Activated naive CD4-positive, alpha-beta T cell treated with anti-CD3 and anti-CD28 coated beads for 36 hours (primary cell): ENCODE data around the gene SAMD3. TPM values are rescaled to one million over a fixed set of nuclear protein-coding genes. Genes with fewer than 3 reads are reported as not detected.

Experiments used
- CTCF ChIA-PET: fragments of 350-600 bp; sonication (Branson Sonifier 250); formaldehyde crosslinking; loops from one replicate; lab custom pipeline; 2021; ENCODE audit warnings: antibody characterized with exemption; lab: Charles Lee
- DNase-seq: peaks from one replicate; pipeline ENCODE4 v3.0.0-alpha.2; 2020
- H3K27ac Mint-ChIP-seq: one replicate; pipeline ENCODE4 v1.8.0; 2021; ENCODE audit warnings: mild to moderate bottlenecking, mixed read lengths
- H3K27me3 Mint-ChIP-seq: one replicate; pipeline ENCODE4 v1.8.0; 2021; ENCODE audit warnings: low read depth, mixed read lengths
- H3K36me3 Mint-ChIP-seq: one replicate; pipeline ENCODE4 v1.8.0; 2021; ENCODE audit warnings: low read depth, mixed read lengths
- H3K4me1 Mint-ChIP-seq: one replicate; pipeline ENCODE4 v1.8.0; 2021; ENCODE audit warnings: low read depth, mixed read lengths
- H3K4me3 Mint-ChIP-seq: one replicate; pipeline ENCODE4 v1.8.0; 2021; ENCODE audit warnings: mild to moderate bottlenecking, moderate library complexity, mixed read lengths
- H3K9me3 Mint-ChIP-seq: one replicate; pipeline ENCODE4 v1.8.0; 2021; ENCODE audit warnings: mixed read lengths
- intact Hi-C: fragments of 100-400 bp; cut with micrococcal nuclease; formaldehyde crosslinking; loops from one replicate; pipeline ENCODE4 v1.15.1; 2023
- total RNA-seq, 2 experiments: library from RNA; stranded (reverse); gene quantifications; one replicate each; pipeline ENCODE4 v1.2.3, GENCODE V29; 2021

Gene SAMD3
- total RNA-seq, 2 experiments from 2014 or later = 1.0 to 2.3 TPM

DNA sequence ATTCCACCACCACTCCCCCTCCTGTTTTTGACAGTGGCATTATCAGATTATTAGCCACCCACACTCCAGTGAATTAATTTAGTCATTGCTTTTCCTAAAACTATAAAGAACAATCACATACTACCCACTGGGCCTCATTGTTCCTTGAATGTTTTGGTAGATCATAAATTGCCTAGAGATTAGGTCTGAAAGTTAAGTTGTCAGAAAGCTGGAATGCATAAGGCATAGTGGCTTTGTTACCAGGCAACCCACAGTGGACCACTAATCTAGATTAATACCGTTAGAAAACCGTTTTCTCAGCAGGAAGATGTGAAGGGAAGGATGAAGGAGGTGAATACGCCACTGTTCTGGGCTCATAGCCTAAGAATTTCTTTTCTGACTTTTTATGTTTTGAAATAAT lies 75.6 kb downstream of the SAMD3 start:
- CTCF ChIA-PET = no interaction called here

GRCh38 chr6:130143709-130144108 lies 79.0 kb downstream of the SAMD3 start:
- peaks cover 18% of the 10 kb centered on the region for H3K4me1 Mint-ChIP-seq
- H3K9me3 Mint-ChIP-seq = no peaks in the 10 kb centered on the region
- intact Hi-C loops = no loop called here
- CTCF ChIA-PET = interaction anchor here (0.8 to 1.6 kb wide), 2 partner anchors 28 to 79 kb away, joined by 3 read pairs; partner anchors contain the start of gene SAMD3
- H3K4me3 Mint-ChIP-seq = no peak overlapping the region
- peaks cover 14% of the 10 kb centered on the region for H3K36me3 Mint-ChIP-seq
- no peak overlapping the region for H3K27ac Mint-ChIP-seq
- DNase-seq = no peak
- no peaks in the 10 kb centered on the region for H3K27me3 Mint-ChIP-seq

More for the DNA sequence above, 75.6 kb downstream of the SAMD3 start:
- Mint-ChIP-seq H3K36me3 (peaks cover 16% of the 10 kb centered on the region), H3K4me3 (no peak overlapping the region), H3K9me3 (no peaks in the 10 kb centered on the region), H3K4me1 (no peaks in the 10 kb centered on the region), H3K27ac (no peak overlapping the region), H3K27me3 (no peaks in the 10 kb centered on the region)
- intact Hi-C loops = no loop called here
- no peak for DNase-seq

DNA sequence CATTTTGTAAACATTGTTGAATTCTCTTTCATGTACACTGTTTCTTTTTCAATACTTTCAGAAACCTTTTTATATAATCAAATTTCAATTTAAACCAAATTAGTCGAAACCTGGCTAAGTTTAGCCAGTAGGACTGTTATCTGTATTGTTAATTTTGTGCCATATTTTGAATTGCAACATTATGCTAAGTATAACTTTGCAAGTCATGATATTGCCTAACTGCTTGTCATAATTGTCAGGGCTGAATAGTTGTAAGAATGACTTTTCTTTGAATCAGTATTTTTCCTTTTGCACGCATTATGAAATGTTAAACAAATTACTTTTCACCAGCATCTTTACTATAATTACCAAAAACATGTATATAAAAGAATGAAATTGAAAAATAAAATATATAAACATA lies 82.7 kb downstream of the SAMD3 start:
- CTCF ChIA-PET = interaction anchor here (0.6 kb wide), 1 partner anchor 25 kb away, joined by 3 read pairs; no protein-coding TSS in a partner anchor
- Mint-ChIP-seq H3K4me1 (peaks cover 43% of the 10 kb centered on the region), H3K4me3 (no peak overlapping the region), H3K27me3 (no peaks in the 10 kb centered on the region), H3K9me3 (no peaks in the 10 kb centered on the region), H3K36me3 (peaks cover 13% of the 10 kb centered on the region), H3K27ac (no peak overlapping the region)
- intact Hi-C loops = no loop called here
- DNase-seq = no peak

DNA sequence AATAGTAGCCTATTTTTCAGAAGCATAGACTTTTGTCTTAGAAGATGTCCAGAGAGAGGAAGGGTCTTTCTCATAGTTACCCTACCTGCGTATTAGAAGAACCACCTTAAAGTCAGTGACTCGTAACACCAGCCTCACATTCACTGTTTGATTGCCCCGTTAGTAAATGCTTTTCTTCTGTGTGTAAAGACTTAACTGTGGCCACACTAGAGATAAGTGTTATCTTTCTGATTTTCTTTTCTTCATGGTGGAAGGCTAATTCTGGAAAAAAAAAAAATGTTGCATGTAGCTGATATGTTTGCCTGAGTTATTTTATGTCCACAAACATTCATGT lies 83.9 kb downstream of the SAMD3 start:
- Mint-ChIP-seq H3K4me1 (peaks cover 51% of the 10 kb centered on the region), H3K4me3 (peak overlapping the region; percentile 55), H3K27ac (peak overlapping the region; percentile 84), H3K9me3 (no peaks in the 10 kb centered on the region), H3K27me3 (no peaks in the 10 kb centered on the region), H3K36me3 (peaks cover 11% of the 10 kb centered on the region)
- intact Hi-C loops = loop anchor here (1.0 to 5.0 kb wide), 4 partner anchors 49 to 373 kb away; partner anchors contain the start of gene TMEM200A
- CTCF ChIA-PET = no interaction called here
- DNase-seq = no peak

GRCh38 chr6:130138116-130138908 lies 84.4 kb downstream of the SAMD3 start:
- CTCF ChIA-PET = interaction anchor here (0.6 kb wide), 1 partner anchor 31 kb away, joined by 3 read pairs; no protein-coding TSS in a partner anchor
- Mint-ChIP-seq H3K4me3 (peak overlapping the region; percentile 55), H3K4me1 (peaks cover 57% of the 10 kb centered on the region), H3K9me3 (no peaks in the 10 kb centered on the region), H3K27me3 (no peaks in the 10 kb centered on the region), H3K36me3 (peaks cover 8% of the 10 kb centered on the region), H3K27ac (peak overlapping the region; percentile 84)
- DNase-seq = peak; percentile 27
- intact Hi-C loops = loop anchor here (1.0 to 5.0 kb wide), 4 partner anchors 50 to 374 kb away; partner anchors contain the start of gene TMEM200A

- Mint-ChIP-seq H3K9me3 (no peaks in the 10 kb centered on the region), H3K36me3 (peaks cover 8% of the 10 kb centered on the region), H3K27me3 (no peaks in the 10 kb centered on the region), H3K27ac (no peak overlapping the region), H3K4me3 (no peak overlapping the region), H3K4me1 (peaks cover 70% of the 10 kb centered on the region)
- intact Hi-C loops = loop anchor here (5.0 kb wide), 2 partner anchors 231 to 376 kb away; partner anchors contain the start of gene TMEM200A
- CTCF ChIA-PET = interaction anchor here (2.5 kb wide), 1 partner anchor 146 kb away, joined by 10 read pairs; no protein-coding TSS in a partner anchor
- DNase-seq = no peak
Measured at GRCh38 chr6:130136798-130137197, 86.0 kb downstream of the SAMD3 start.

DNA sequence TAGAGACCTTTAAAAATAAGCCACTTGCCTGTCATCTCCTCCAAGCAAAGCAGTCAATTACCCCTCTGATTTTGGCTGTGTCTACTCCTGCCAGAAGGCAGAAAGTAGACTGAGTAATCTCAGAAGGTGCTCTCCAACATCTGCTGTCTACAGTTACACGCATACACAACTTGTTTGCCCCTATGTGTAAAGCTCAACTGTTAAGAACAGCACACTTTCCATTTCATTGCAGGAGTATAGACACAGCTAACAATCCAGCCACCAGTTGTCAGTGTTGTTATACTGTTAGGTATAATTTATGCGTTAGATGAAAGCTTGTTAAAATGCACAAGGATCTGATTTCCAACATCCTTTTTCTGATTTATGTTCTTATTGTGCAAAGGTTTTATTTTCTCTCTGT lies 88.2 kb downstream of the SAMD3 start:
- no peaks in the 10 kb centered on the region for H3K27me3 Mint-ChIP-seq
- H3K27ac Mint-ChIP-seq = peak overlapping the region; percentile 19
- intact Hi-C loops = loop anchor here (1.0 to 5.0 kb wide), 4 partner anchors 89 to 642 kb away; no protein-coding TSS in a partner anchor
- H3K9me3 Mint-ChIP-seq = no peaks in the 10 kb centered on the region
- peaks cover 78% of the 10 kb centered on the region for H3K4me1 Mint-ChIP-seq
- H3K4me3 Mint-ChIP-seq = no peak overlapping the region
- CTCF ChIA-PET = interaction anchor here (0.6 to 2.5 kb wide), 2 partner anchors 145 to 148 kb away, joined by 3 to 10 read pairs; no protein-coding TSS in a partner anchor
- H3K36me3 Mint-ChIP-seq = peaks cover 8% of the 10 kb centered on the region
- DNase-seq = peak; percentile 29

DNA sequence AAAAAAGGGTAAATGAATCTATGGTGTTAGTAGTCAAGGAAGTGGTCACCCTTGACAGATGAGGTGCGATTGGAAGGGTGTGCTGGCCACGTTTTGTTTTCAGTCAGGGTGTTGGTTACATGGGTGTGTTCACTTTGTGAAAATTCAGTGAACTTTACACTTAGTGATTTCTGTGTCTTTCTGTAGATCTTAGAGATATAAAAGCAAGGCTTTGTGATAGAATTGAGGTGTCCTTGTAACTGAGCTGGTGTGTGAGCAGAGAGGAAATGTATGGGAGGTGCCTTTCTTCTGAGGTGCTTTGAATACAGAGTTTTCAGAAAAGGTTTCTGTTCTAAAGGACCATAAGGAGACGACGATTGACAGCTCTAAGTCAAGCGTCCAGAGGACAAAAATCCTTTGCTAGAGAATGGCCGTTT lies 90.5 kb downstream of the SAMD3 start:
- DNase-seq = peak; percentile 69
- H3K27ac Mint-ChIP-seq = peak overlapping the region; percentile 85
- H3K4me3 Mint-ChIP-seq = peak overlapping the region; percentile 65
- no peaks in the 10 kb centered on the region for H3K27me3 Mint-ChIP-seq
- CTCF ChIA-PET = no interaction called here
- intact Hi-C loops = loop anchor here (2.0 to 5.0 kb wide), 4 partner anchors 21 to 640 kb away; no protein-coding TSS in a partner anchor
- peaks cover 4% of the 10 kb centered on the region for H3K36me3 Mint-ChIP-seq
- H3K4me1 Mint-ChIP-seq = peaks cover 59% of the 10 kb centered on the region
- no peaks in the 10 kb centered on the region for H3K9me3 Mint-ChIP-seq

- intact Hi-C loops = loop anchor here (2.0 to 5.0 kb wide), 3 partner anchors 53 to 638 kb away; no protein-coding TSS in a partner anchor
- no peak for DNase-seq
- no peak overlapping the region for H3K4me3 Mint-ChIP-seq
- peaks cover 61% of the 10 kb centered on the region for H3K4me1 Mint-ChIP-seq
- H3K36me3 Mint-ChIP-seq = peaks cover 12% of the 10 kb centered on the region
- no peak overlapping the region for H3K27ac Mint-ChIP-seq
- CTCF ChIA-PET = no interaction called here
- H3K9me3 Mint-ChIP-seq = no peaks in the 10 kb centered on the region
- H3K27me3 Mint-ChIP-seq = no peaks in the 10 kb centered on the region
Measured at GRCh38 chr6:130129762-130130246, 92.9 kb downstream of the SAMD3 start.

DNA sequence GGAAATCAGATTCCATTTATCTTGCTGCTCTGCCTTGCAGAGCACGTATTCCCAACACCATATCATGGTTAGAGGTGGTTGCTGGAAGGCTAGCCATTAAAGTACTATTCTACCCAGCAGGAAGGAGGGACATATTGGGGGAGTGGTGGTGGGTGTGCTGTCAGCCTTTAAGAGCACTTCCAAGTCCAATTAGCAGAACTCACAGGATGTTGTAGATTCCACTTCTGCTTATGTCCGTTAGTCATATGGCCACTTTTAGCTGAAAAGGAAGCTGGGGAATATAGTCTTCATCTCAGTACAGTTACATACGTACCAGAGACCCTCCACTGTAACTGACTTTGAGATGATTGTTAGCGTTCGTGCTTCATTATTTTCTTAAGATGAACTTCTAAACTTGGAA lies 94.4 kb downstream of the SAMD3 start:
- no peaks in the 10 kb centered on the region for H3K9me3 Mint-ChIP-seq
- no peaks in the 10 kb centered on the region for H3K27me3 Mint-ChIP-seq
- no peak overlapping the region for H3K4me3 Mint-ChIP-seq
- peaks cover 48% of the 10 kb centered on the region for H3K4me1 Mint-ChIP-seq
- H3K36me3 Mint-ChIP-seq = peaks cover 10% of the 10 kb centered on the region
- intact Hi-C loops = no loop called here
- CTCF ChIA-PET = interaction anchor here (0.6 kb wide), 1 partner anchor 8 kb away, joined by 3 read pairs; no protein-coding TSS in a partner anchor
- no peak for DNase-seq
- no peak overlapping the region for H3K27ac Mint-ChIP-seq

DNA sequence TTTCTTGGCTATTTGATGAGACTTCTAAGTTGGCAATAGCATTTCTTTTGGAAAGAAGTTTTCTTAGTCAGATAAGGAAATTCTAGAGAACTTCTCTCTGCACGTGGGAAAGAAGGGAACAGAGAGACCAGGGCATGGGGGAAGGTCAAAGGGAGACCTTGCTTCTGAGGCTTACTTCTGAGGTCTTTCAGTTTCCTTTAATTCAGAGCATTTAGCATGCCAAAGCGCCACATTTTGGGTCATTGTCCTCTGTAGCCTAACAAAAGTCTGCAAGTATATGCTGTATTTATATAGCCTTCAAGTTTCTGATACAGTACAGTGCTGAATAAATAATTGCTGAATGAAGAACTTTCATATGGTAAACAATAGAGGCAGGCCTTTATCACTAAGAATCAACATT lies 95.6 kb downstream of the SAMD3 start:
- intact Hi-C loops = no loop called here
- Mint-ChIP-seq H3K27me3 (no peaks in the 10 kb centered on the region), H3K4me3 (no peak overlapping the region), H3K36me3 (peaks cover 10% of the 10 kb centered on the region), H3K27ac (no peak overlapping the region), H3K9me3 (no peaks in the 10 kb centered on the region), H3K4me1 (peaks cover 39% of the 10 kb centered on the region)
- CTCF ChIA-PET = no interaction called here
- no peak for DNase-seq

DNA sequence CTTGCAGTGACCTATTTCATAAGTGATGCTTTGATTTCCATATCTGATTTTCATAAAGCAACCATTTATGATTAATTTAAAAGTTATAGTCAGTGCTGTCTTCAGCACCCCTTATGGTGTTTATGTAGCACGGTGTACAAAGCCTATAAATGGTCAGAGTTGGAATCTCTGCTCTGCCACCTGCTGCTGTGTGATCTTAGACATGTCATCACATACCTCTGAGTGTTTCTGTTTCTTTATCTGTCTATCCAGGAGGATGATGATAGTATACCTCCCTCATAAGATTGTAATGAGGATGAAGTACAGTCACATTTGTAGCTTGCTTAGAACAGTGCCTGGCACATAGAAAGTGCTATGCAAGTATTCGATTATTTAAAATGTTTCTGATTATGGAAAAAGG lies 100.5 kb downstream of the SAMD3 start:
- DNase-seq = no peak
- CTCF ChIA-PET = interaction anchor here (1.7 kb wide), 1 partner anchor 101 kb away, joined by 4 read pairs; no protein-coding TSS in a partner anchor
- Mint-ChIP-seq H3K27me3 (no peaks in the 10 kb centered on the region), H3K36me3 (peaks cover 14% of the 10 kb centered on the region), H3K4me3 (no peak overlapping the region), H3K27ac (no peak overlapping the region), H3K4me1 (peaks cover 19% of the 10 kb centered on the region), H3K9me3 (no peaks in the 10 kb centered on the region)
- intact Hi-C loops = no loop called here
